Activated effector memory CD4-positive, alpha-beta T cell treated with Interleukin-2 at 50 U/mL for 16 hours (primary cell): ENCODE data around the gene AKAP17A.
A peak's percentile ranks its signal among the peaks of the same experiment; 100 is the strongest.
"Not testable (repeated sequence)": the region's sequence is repeated elsewhere in the genome, so short reads cannot be mapped to it uniquely, and the experiment has no call there.

ENCODE experiments used
- DNase-seq: peaks from one replicate; pipeline ENCODE4 v3.0.0-alpha.2; 2020

AKAP17A gene

GRCh38 chrX:1591102-1591862 lies at the start of gene AKAP17A:
AKAP17A (plus strand) TSS chrX:1591604; CDS start chrX:1593463, 1,859 bp downstream.
- DNase-seq = peak; percentile 98

- DNase-seq = no peak
These were observed 48.2 kb upstream of the AKAP17A start for GRCh38 chrX:1542994-1543725.

GRCh38 chrX:1545776-1546408 lies 45.5 kb upstream of the AKAP17A start:
- DNase-seq = no peak

- no peak for DNase-seq
These were observed 44.6 kb upstream of the AKAP17A start for GRCh38 chrX:1546691-1547251.

GRCh38 chrX:1551959-1552546 lies 39.4 kb upstream of the AKAP17A start:
- DNase-seq = no peak

GRCh38 chrX:1554469-1555210 lies 36.8 kb upstream of the AKAP17A start:
- DNase-seq = peak; percentile 74

- DNase-seq = no peak
These were observed 36.0 kb upstream of the AKAP17A start for GRCh38 chrX:1555370-1555769.

- DNase-seq = not testable (repeated sequence)
These were observed 34.0 kb upstream of the AKAP17A start for GRCh38 chrX:1557442-1557841.

GRCh38 chrX:1558761-1559468 lies 32.5 kb upstream of the AKAP17A start:
- DNase-seq = no peak

DNA sequence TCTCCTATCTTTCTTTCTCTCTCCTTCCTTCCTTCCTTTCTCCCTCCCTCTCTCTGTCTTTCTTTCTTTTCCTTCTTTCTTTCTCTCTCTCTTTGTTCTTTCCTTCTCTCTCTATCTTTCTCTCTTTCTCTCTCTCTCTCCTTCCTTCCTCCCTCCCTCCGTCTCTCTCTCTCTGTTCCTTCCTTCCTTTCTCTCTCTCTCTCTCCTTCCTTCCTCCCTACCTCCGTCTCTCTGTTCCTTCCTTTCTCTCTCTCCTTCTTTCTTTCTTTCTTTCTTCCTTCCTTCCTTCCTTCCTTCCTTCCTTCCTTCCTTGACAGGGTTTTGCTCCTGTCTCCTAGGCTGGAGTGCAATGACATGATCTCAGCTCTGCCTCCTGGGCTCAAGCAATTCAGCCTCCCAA lies 30.2 kb upstream of the AKAP17A start:
- DNase-seq = no peak

DNA sequence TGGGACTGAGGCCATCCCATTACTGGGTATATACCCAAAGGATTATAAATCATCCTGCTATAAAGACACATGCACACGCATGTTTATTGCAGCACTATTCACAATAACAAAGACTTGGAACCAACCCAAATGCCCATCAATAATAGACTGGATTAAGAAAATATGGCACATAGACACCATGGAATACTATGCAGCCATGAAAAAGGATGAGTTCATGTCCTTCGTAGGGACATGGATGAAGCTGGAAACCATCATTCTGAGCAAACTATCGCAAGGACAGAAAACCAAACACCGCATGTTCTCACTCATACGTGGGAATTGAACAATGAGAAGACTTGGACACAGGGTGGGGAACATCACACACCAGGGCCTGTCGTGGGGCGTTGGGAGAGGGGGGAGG lies 27.3 kb upstream of the AKAP17A start:
- not testable (repeated sequence) for DNase-seq

DNA sequence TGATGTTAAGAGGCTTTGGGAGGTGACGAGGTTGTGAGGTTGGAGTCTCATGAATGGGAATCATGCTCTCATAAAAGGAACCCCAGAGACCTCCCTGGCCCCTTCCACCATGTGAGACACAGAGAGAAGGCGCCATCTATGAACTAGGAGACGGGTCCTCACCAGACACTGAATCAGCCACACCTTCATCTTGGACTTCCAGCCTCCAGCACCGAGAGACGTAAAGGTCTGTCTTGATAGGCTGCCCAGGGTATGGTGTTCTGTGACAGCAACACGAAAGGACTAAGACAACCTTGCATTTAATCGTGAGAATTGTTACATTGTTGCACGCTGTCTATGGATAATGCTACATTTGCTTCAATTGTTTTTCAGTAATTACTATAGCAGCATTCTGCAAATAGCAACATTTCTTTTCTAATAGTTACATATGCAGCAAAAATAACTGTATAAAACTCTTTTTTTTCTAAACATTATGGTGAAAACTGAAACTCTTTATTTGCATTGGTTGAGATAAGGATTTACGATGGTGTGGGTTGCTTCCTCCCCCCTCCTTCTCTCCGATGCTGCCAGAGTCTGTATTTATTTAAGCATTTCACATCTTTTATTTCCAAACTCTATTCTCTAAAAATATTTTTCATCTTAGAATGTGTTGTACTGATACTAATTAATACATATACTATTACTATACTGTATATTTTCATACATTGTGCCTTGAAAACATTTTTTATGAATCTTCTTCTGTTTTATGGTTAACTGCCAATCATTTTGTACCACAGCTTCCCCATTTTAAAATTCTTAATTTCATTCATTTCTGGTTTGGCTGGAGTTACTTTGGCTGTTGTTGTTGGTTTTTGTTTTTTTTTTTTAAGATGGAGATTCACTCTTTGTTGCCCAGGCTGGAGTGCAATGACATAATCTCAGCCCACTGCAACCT lies 26.4 kb upstream of the AKAP17A start:
- DNase-seq = no peak

DNA sequence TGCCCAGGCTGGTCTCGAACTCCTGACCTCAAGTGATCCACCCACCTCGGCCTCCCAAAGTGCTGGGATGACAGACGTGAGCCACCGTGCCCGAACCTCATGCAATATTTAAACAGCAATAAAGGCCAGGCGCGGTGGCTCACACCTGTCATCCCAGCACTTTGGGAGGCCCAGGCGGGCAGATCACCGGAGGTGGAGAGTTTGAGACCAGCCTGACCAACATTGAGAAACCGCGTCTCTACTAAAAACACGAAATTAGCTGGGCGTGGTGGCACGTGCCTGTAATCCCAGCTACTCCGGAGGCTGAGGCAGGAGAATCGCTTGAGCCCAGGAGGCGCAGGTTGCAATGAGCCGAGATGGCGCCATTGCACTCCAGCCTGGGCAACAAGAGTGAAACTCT lies 17.2 kb upstream of the AKAP17A start:
- DNase-seq = not testable (repeated sequence)

DNA sequence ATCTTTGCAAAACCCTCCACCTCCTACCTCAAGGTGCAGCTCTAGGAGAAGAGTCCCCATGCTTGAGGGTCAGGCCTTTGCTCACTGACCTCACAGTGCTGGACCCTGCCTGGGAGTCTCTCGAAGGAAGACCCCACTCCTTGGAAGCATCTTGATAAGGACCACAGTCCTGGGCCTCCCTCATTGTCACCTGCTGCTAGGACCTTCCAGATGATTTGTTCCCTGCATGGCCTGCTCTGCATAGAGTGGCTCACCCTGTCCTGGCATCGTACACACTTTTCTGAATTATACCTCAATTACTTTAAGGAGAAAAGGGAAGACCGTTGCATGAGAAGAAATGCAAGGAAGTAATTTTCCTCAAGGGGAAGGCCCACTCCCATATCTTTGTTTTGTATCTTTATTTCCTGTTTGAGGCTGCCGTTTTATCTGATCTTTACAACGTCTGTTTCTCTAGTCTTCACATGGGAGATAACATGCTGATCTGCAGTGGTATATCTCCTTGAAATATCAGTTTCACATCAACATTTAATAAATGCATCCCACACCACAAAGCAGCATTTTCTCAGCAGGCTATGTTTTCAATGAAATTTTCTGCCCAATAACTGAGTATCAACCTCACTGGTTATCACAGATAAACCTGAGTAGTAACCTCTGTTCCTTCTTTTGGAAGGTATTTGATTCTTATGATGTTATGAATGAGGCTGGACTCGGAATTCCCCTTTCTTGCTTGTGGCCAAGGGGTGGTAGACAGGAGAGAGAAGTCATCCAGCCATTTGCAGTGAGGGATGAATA lies 15.0 kb upstream of the AKAP17A start:
- DNase-seq = no peak

DNA sequence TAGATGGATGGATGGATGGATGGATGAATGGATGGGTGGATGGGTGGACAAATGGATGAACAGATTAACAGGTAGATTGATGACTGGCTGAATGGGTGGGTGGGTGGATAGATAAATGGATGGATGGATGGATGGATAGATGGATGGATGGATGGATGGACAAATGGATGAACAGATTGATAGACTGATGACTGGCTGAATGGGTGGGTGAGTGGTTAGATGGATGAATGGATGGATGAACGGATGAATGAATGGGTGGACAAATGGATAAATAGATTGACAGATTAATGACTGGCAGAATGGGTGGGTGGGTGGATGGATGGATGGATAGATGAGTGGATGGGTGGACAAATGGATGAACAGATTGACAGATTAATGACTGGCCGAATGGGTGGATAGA lies 13.6 kb upstream of the AKAP17A start:
- no peak for DNase-seq

DNA sequence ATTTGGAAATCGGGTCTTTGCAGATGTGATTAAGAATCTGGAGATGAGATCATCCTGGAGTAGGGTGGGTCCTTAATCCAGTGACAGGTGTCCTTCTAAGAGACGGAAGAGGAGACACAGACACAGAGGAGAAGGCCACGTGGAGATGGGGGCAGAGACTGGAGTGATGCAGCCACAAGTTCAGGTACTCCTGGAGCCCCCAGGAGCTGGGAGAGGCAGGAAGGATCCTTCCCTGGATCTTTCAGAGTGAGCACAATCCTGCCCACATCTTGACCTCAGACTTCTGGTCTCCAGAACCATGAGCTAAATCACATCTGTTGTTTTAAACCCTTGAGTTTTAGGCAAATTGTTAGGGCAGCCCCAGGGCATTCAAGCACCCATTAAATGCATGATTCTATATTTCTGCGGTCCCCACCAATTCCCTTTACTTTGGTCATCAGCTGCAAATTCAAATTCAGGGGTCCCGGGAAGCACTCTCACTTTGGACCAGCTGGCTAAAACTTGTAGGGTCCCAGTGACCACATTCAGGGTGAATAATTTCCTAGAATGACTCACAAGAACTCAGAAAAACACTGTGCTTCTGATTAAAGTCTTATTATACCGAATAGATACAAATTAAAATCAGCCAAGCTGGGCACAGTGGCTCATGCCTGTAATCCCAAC lies 12.8 kb upstream of the AKAP17A start:
- DNase-seq = no peak

GRCh38 chrX:1581132-1581531 lies 10.3 kb upstream of the AKAP17A start:
- peak; percentile 56 for DNase-seq

DNA sequence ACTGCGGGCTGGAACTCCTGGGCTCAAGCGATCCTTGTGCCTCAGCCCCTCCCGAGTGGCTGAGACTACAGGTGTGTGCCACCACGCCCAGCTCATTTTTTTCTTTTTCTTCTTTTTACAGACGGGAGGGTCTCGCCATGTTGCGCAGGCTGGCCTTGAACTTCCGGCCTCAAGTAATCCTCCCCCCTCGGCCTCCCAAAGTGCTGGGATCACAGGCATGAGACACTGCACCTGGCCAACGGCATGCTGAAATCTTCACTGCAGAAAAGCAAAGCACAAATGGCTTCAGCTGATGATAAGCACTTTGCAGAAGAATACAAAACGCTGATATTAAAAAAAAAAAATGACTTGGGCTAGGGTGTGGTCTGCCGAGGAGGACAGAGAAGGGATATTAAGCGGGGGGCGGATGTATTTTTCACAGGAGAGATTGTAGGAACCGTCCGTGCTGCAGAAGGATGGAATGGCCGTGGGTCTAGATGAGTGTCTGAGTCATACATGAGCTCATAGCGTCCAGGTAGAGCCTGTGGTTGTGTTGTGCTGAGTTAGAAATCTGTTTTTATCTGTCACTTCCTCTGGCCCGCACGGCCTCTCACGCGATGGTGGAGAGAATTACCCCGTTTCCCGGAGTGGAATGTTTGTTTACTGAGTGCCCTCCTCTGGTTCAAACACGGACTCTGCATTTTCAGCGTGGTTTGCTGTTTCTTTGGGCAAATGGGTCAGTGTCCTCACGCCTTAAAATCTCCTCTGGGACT lies 8.5 kb upstream of the AKAP17A start:
- peak; percentile 70 for DNase-seq
